GM19372 (cell line): Measurements from ENCODE around the gene ZNF267.
"Not testable (repeated sequence)": the region's sequence is repeated elsewhere in the genome, so short reads cannot be mapped to it uniquely, and the experiment has no call there.

ENCODE experiments used
- ATAC-seq: cut with Tn5 transposase; IDR thresholded peaks from one replicate; pipeline ENCODE4 v1.9.1; 2021; ENCODE audit warnings: mild to moderate bottlenecking, low read depth, moderate library complexity; ENCODE audit not compliant: unreplicated experiment

ZNF267 gene

GRCh38 chr16:31873556-31874365 lies at the start of gene ZNF267:
TSS of gene ZNF267 (plus strand) at chr16:31873807. CDS start at chr16:31873967, 160 bp downstream.
- ATAC-seq = peak; percentile 49

GRCh38 chr16:31833047-31833446 lies 40.6 kb upstream of the ZNF267 start:
- no peak for ATAC-seq

- ATAC-seq = not testable (repeated sequence)
Observed at GRCh38 chr16:31836396-31836795, 37.2 kb upstream of the ZNF267 start.

GRCh38 chr16:31842864-31843263 lies 30.7 kb upstream of the ZNF267 start:
- ATAC-seq = no peak

GRCh38 chr16:31848572-31848971 lies 25.0 kb upstream of the ZNF267 start:
- not testable (repeated sequence) for ATAC-seq

GRCh38 chr16:31853291-31853690 lies 20.3 kb upstream of the ZNF267 start:
- ATAC-seq = no peak

GRCh38 chr16:31860508-31860907 lies 13.1 kb upstream of the ZNF267 start:
- ATAC-seq = no peak

- no peak for ATAC-seq
Observed at GRCh38 chr16:31861455-31861854, 12.2 kb upstream of the ZNF267 start.

GRCh38 chr16:31862761-31863160 lies 10.8 kb upstream of the ZNF267 start:
- no peak for ATAC-seq

GRCh38 chr16:31868164-31868563 lies 5.4 kb upstream of the ZNF267 start:
- ATAC-seq = no peak

GRCh38 chr16:31868691-31869167 lies 4.9 kb upstream of the ZNF267 start:
- ATAC-seq = no peak

GRCh38 chr16:31869511-31870201 lies 4.0 kb upstream of the ZNF267 start:
- ATAC-seq = no peak

- no peak for ATAC-seq
Observed at GRCh38 chr16:31870809-31871208, 2.8 kb upstream of the ZNF267 start.

GRCh38 chr16:31871510-31871909 lies 2.1 kb upstream of the ZNF267 start:
- ATAC-seq = no peak

- ATAC-seq = no peak
Observed at GRCh38 chr16:31872201-31872600, 1.4 kb upstream of the ZNF267 start.

GRCh38 chr16:31874366-31875111 lies 932 bp downstream of the ZNF267 start:
- peak; percentile 41 for ATAC-seq

GRCh38 chr16:31875112-31875803 lies 1.7 kb downstream of the ZNF267 start:
- no peak for ATAC-seq

- ATAC-seq = no peak
Observed at GRCh38 chr16:31875928-31876547, 2.4 kb downstream of the ZNF267 start.

- ATAC-seq = no peak
Observed at GRCh38 chr16:31876951-31877828, 3.6 kb downstream of the ZNF267 start.
